Measurements from ENCODE around the gene PFN1.
"Not testable (repeated sequence)": the region's sequence is repeated elsewhere in the genome, so short reads cannot be mapped to it uniquely, and the experiment has no call there.

The PFN1 gene

DNA sequence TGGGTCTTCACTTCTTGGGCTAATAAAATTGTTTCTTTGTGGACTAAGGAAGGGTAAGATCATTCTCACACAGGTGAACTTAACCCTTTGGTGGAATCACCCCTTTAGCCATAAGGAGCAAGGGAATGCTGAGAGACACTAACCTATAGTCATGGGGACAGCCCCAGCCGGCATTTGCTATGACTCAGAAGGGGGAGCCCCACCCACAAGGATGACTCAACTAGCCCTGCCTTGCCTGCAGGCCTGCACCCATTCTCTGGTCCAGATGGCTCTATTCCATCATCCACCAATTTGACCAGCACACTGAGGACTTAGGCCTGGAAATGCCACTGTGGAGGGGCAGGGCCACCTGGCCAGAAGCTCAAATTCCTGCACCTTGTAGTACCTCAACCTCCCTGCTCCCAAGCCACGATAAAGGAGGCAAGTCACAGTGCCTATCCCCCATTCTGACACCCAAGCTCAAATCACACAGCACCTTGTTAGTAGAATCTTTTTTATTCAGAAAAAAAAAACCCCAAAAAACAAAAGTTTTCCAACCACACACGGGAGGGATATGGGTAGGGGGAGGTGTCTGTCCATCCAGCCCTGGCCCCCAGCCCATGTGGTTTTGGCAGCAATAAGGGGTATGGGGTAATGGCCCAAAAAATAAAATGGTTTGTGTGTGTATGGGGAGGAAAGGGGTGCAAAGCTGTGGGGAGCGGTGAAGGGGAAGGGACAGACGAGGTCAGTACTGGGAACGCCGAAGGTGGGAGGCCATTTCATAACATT, 3.0 kb downstream of the PFN1 start:
- no peak for DNase-seq

DNA sequence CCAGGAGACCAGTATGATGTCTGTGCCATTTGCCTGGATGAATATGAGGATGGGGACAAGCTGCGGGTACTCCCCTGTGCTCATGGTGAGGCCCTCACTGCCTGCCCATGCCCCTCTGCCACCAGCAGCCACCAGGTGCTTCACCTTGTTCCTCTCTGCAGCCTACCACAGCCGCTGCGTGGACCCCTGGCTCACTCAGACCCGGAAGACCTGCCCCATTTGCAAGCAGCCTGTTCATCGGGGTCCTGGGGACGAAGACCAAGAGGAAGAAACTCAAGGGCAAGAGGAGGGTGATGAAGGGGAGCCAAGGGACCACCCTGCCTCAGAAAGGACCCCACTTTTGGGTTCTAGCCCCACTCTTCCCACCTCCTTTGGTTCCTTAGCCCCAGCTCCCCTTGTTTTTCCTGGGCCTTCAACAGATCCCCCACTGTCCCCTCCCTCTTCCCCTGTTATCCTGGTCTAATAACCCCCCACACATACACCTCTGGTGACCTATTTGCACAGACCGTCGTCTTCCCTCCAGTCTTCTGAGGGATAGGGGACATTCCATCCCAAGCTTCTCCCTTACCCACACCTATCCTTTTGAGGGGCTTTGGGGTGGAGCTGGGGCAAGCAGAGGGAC, 3.7 kb downstream of the PFN1 start:
- no peak for DNase-seq

DNA sequence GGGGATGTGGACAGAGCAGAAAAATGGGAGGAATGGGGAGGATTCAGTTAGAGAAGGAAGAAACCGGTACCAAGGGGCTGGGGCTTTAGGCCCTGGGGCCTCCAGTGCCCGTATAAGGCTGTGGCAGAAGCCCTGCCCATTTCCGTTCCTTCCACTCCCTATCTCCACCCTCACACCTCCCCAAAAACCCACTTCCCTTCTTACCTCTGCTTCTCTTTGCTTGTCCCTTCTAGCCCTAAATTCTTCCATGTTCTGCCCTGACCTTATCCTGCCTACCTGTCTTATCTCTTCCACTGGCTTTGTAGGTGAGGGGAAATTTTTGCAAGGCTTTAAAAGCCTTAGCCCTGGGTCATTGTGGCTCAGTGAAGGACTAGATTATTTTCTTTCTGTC, 4.2 kb downstream of the PFN1 start:
- DNase-seq, result no peak

DNA sequence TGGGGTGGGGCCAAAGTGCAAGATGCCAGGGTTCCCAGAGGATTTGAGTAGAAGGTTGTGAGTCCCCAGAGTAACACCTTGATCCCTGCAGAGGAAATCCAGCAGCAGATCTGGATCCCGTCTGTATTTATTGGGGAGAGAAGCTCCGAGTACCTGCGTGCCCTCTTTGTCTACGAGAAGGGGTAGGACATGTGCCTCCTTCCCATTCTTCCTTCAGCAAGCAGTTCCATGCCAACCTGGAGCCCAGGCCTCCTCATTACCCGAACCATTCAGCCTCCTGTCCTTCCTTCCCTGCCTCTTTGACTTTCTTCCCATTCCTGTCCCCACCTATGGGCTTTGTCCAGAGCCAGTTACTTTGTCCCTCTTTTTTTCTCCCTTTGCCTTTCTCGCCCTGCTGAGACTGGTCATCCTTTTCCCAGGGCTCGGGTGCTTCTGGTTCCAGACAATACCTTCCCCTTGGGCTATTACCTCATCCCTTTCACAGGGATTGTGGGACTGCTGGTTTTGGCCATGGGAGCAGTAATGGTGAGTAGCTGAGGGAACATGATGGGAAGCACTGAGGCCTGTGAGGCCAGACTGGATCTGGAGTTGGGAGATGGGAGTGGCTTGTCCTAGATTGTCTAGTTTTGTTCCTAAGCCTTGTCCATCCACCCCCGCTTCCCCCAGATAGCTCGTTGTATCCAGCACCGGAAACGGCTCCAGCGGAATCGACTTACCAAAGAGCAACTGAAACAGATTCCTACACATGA, 5.4 kb downstream of the PFN1 start:
- DNase-seq, result no peak

DNA sequence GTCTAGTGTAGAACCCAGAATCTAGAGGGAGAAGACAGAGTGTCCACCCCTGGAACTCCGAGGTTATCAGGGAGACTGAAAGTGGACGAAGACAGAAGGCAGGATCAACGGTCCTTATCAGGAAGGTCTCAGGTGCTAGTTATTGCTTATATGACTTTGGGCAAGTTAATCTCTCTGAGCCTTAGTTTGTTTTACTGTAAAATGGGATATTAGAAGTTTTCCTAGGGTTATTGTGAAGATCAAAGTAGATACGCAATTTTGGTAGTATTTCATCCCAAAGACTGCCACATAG, 7.1 kb downstream of the PFN1 start:
- DNase-seq, result no peak

DNA sequence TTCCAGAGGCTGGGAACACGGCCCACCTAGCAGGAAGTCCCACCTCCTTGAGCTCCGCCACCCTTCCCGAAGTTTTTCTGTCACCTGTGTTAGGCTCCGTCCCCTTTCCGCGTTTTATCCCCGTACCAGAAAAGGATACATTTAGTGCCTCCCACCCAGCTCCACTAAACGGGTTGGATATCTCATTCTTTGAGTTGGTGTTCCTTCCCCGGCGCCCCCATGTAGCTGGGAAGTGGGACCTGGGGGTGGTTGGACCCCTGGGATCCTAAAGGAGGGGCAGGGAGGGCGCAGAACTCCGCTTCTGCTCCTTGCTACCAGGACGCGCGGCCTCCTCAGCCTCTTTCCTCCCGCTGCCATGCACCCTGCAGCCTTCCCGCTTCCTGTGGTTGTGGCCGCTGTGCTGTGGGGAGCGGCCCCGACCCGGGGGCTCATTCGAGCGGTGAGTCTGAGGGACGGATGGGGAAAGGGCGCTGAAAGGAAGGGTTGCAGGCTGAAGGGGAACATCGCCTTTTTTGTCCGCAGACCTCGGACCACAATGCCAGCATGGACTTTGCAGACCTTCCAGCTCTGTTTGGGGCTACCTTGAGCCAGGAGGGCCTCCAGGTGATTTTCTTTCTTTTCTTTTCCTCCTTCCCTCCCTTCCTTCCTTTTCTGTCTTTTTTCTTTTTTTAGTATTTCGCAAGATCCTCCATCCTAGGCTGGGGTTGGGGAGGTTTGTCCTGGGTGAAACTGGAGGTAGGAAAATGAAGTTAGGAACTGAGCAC, 7.6 kb downstream of the PFN1 start:
- no peak for DNase-seq

DNA sequence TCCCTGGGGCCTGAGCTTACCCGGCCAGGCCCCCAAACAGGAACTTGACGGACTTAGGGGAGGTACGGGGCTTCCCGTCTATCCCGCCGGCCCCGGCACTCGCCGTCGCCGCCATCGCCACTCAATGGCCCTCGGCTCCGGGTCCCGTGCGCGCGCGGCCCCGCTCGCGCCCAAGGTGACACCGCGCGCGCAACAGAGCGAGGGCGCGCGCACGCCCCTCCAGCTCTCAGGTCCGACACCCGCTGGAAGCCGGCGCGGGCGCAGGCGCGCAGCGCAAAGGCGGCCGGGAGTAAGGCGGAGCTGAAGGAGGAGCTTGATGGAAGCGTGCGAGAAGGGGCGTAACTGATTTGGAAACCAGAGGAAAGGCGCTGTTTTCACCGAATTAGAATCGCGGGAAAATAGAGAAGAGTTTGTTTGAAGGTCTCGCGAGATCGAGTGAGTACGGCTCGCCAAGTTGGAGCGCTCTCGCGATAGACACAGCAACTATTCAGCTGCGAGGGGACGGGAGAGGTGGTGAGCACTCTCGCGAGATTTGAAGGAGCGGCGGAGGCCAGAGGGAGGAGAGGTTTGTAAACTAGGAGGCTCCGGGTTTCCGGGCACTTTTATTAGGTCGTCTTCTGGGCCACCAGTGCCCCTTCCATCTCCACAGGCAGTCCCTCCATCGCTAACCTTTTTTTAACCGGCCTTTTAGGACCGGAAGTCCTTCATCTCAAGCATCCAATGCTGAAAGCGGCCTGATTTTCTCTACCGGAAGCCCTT, 8.4 kb downstream of the PFN1 start, which contains the start of the genes RNF167 and SLC25A11:
RNF167 (plus strand) TSS at position 473 of the 759 bp plus-strand sequence. CDS start 642 bp downstream, outside the sequence.
SLC25A11 (minus strand) TSS at position 251 of the 759 bp plus-strand sequence; CDS start at position 115, 136 bp downstream.
- peak; percentile 100 for DNase-seq

DNA sequence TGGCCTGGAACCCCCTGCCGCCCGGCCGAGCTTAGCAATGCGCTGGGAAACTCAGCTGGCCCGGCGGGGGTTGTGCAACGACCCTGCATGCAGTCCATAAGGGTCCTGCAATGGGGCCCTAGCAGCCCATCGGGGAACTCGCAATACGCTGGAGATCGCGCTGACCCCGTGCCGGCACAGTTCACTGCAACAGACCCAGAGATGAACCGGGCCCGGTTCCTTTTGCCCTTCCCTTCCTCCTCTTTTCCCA, 8.9 kb downstream of the PFN1 start:
- DNase-seq, result no peak

DNA sequence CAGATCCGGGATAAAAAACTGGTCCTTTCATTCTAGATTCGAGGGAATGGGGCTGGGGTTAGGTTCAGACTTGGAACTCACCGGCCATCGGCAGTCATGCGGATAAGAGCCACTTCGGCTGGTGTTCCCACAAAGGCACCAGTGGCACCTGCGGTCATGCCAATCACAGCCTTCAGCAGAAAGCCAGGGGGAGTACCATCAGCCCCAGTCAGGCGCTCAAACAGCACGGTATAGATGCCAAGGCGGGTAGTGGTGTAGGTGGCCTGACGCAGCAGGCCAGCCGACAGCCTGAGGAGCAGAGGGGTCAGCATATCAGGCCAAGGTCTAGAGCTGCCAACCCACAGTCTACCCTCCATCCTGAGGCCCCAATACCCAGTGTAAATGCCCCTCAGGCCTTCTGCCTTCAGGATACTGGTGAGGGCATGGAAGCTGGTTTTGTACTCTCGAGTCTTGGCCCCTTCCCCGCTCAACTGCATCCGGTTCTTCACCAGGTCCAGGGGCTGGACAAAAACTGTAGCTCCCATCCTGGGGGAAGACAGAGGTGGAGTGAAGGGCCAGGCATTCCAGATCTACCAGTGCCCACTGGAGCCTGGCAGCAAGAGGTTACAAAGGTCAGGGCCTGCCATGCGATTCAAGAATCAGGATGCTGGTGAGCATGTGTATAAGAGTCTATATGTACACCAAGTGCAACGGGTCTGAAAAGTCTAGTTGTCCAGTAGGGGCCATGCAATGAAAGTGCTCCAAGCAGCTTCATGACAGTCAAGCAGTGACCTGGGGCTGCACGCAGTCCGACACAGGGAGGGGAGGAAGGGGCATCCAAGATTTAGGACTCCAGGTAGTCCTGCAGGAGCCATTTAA, 9.4 kb downstream of the PFN1 start:
- no peak for DNase-seq

DNA sequence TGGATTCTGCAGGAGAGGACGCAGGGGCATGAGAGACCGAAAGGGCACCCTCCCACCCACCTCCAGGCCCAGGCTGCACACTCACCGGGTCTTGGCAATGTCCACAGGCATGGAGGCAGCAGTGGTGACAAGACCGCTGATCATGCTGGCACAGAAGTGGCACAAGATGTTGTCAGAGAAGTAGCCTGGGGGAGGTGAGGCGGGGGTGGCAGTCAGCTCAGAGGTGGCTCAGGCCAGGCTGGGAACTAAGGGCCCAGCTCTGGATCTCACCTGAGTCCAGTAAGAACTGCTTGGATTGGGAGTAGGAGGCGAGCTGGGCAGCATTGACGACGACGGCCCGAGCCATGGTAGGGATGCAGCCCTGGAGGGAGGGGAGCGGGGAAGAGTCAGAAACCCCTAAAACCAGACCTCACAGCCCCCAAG, 10.2 kb downstream of the PFN1 start:
- no peak for DNase-seq

DNA sequence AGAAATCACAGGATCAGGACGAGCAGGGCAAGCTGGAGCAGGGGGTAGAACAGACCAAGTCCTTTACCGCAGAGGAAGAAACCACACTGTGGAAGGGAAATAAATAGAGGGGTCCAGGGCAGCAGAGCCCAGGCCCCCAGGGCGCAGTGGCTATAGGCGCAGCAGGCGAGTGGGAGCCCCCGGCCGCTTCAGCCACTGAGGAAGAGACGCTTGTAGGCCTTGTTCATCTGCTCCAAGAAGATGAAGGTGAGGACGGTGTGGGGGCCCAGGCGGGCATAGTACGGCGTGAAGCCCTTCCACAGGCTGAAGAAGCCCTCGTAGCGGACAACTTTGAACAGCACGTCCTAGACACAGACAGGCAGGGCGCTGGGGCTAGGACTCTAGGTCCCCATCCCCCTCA, 10.8 kb downstream of the PFN1 start:
- no peak for DNase-seq

DNA sequence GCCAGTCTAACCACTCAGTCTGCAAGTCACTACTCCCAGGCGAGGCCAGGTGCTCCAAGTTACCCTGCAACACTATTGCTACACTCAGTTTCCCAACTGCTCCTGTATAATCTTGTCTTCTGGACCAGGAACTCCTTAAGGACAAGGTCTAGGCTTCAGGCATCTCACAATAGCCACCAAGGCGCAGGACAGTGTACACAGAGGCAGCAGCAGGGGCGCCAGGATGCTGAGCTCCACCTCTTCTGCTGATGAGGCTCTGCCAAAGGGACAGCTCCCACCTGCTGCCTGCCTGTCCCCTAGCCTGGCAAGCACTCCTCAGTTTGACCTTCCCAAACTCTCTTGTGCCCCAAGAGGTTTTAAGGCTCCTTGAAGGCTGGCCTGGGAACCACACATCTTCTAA, 11.9 kb downstream of the PFN1 start:
- no peak for DNase-seq

DNA sequence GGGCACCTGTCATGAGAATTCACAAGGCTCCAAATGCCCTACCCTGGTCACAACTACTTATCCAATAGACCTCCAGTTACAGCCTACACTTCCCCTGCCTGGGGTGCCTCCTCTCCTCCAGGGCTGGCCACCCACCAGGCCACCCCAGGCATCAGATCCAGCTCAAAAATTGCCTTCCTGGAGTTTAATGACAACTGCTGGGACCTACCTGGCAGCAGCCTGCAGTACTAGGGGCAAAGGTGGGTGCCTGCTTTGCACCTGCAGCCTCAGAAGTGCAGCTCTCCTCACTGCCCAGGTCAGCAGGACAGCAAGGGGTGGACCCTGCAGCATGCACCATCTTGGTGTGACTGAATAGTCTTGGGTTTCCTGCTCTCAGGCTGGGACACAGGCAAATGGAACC, 12.7 kb downstream of the PFN1 start:
- no peak for DNase-seq

DNA sequence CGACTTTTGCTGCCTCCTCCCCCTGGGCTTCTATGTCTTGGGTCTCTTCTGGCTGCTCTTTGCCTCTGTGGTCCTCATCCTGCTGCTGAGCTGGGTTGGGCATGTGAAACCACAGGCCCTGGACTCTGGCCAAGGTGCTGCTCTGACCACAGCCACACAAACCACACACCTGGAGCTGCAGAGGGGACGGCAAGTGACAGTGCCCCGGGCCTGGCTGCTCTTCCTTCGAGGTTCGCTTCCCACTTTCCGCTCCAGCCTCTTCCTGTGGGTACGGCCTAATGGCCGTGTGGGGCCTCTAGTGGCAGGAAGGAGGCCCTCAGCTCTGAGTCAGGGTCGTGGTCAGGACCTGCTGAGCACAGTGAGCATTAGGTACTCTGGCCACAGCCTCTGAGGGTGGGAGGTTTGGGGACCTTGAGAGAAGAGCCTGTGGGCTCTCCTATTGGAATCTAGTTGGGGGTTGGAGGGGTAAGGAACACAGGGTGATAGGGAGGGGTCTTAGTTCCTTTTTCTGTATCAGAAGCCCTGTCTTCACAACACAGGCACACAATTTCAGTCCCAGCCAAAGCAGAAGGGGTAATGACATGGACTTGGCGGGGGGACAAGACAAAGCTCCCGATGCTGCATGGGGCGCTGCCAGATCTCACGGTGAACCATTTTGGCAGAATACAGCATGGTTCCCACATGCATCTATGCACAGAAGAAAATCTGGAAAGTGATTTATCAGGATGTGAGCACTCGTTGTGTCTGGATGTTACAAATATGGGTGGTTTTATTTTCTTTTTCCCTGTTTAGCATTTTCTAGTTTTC, 14.0 kb downstream of the PFN1 start:
- peak; percentile 20 for DNase-seq

DNA sequence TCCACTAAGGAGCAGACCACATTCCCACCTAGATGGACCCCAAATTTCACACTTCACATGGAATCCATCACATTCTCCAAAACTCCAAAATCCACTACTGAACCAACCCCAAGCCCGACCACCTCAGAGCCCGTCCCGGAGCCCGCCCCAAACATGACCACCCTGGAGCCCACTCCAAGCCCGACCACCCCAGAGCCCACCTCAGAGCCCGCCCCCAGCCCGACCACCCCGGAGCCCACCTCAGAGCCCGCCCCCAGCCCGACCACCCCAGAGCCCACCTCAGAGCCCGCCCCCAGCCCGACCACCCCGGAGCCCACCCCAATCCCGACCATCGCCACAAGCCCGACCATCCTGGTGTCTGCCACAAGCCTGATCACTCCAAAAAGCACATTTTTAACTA, 14.7 kb downstream of the PFN1 start:
- DNase-seq, result no peak

DNA sequence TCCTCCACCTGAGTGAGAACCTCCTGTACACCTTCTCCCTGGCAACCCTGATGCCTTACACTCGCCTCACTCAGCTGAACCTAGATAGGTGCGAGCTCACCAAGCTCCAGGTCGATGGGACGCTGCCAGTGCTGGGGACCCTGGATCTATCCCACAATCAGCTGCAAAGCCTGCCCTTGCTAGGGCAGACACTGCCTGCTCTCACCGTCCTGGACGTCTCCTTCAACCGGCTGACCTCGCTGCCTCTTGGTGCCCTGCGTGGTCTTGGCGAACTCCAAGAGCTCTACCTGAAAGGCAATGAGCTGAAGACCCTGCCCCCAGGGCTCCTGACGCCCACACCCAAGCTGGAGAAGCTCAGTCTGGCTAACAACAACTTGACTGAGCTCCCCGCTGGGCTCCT, 15.6 kb downstream of the PFN1 start:
- DNase-seq, result no peak

DNA sequence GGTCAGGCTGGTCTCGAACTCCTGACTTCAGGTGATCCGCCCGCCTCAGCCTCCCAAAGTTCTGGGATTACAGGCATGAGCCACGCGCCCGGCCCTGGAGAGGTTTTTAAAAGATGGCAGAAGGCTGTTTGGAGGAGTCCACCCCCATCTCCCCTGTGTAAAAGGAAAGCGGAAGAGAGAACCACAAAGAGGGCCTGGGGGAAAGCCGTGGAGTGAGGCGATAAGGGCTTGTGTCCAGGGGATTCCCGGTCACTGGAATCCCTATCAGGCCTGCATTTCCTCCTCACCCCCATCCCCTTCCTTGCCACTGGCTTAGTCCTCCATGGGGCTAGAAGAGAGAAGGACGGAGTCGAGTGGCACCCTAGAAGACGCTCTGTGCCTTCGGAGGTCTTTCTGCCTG, 16.4 kb downstream of the PFN1 start, which contains the start of gene GP1BA:
GP1BA (plus strand) TSS at position 315 of the 400 bp plus-strand sequence. CDS start 328 bp downstream, outside the sequence.
- no peak for DNase-seq

DNA sequence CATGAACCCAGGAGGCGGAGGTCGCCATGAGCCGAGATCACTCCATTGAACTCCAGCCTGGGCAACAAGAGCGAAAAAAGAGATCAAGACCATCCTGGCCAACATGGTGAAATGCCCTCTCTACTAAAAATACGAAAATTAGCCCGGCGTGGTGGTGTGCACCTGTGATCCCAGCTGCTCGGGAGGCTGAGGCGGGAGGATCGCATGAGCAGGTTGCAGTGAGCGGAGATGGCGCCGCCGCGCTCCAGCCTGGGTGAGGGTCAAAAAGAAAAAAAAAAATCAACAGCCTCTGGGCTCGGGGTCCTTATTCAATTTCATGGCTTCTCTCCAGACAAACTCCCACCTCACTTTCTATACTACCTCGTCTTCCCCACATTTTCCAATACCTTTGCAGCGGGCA, 19.4 kb downstream of the PFN1 start:
- no peak for DNase-seq

DNA sequence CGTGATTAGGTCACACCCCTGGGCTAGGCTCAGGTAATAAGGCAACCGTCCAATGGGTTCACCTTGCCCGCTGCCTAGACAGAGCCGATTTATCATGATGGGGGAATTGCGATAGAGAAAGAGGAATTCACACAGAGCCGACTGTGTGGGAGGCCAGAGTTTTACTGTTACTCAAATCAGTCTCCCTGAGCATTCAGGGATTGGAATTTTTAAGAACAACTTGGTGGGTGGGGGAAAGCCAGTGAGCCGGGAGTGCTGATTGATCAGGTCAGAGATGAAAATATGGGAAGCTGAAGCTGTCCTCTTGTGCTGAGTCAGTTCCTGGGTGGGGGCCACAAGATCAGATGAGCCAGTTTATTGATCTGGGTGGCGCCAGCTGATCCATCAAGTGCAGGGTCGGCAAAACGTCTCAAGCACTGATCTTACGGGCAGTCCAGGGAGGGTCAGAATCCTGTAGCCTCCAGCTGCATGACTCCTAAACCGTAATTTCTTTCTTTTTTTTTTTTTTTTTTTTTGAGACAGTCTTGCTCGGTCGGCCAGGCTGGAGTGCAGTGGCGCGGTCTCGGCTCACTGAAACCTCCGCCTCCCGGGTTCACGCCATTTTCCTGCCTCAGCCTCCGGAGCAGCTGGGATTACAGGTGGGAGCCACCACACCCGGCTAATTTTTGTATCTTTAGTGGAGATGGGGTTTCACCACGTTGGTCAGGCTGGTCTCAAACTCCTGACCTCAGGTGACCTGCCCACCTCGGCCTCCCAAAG, 21.6 kb downstream of the PFN1 start:
- not testable (repeated sequence) for DNase-seq

DNA sequence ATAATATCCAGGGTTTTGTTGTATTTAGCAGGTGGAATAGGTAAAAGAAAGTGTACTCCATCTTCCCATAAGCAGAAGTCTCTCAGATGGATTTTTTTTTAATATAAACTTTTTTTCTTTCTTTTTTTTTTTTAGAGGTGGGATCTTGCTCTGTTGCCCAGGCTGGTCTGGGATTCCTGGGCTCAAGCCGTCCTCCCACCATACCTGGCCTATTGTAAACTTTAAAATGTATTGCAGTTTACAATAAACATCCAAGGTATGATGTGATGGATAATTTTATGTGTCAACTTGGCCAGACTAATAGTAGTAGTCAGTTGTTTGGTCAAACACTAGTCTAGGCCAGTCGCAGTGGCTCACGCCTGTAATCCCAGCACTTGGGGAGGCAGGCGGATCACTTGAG, 27.0 kb downstream of the PFN1 start:
- no peak for DNase-seq

Measured in NCI-H1105 treated with DMSO at 0.1 percent for 48 hours (cell line).